Fibroblast of pulmonary artery (primary cell): ENCODE measurements around the gene PAOX.
"Not testable (repeated sequence)": the region's sequence is repeated elsewhere in the genome, so short reads cannot be mapped to it uniquely, and the experiment has no call there.

Experiments used
- DNase-seq: peaks from one replicate; pipeline ENCODE4 v3.0.0-alpha.2; 2010; ENCODE audit warnings: low read depth
- H3K4me3 ChIP-seq: replicated peaks from 2 replicates; pipeline ENCODE4 v1.5.1; 2011; ENCODE audit warnings: low read depth, mild to moderate bottlenecking, control low read depth, low read length, moderate library complexity
- CTCF ChIP-seq: IDR thresholded peaks from 2 replicates; pipeline ENCODE4 v1.5.1; 2011; ENCODE audit warnings: mild to moderate bottlenecking, control low read depth, low read length, inconsistent platforms; ENCODE audit errors: missing control alignments

The PAOX gene

GRCh38 chr10:133365461-133366129 is 13.5 kb upstream of the PAOX start:
- TF ChIP-seq CTCF: no peak
- no peak overlapping the region for H3K4me3 ChIP-seq
- no peak for DNase-seq

- DNase-seq: no peak
- TF ChIP-seq CTCF: no peak
- H3K4me3 ChIP-seq: no peak overlapping the region
These were observed 13.0 kb upstream of the PAOX start for GRCh38 chr10:133366130-133366478.

- TF ChIP-seq CTCF: no peak
- H3K4me3 ChIP-seq: no peak overlapping the region
- no peak for DNase-seq
These were observed 12.3 kb upstream of the PAOX start for GRCh38 chr10:133366751-133367150.

GRCh38 chr10:133367461-133367860 is 11.6 kb upstream of the PAOX start:
- not testable (repeated sequence) for DNase-seq, H3K4me3 ChIP-seq

GRCh38 chr10:133368153-133368552 is 10.9 kb upstream of the PAOX start:
- no peak for TF ChIP-seq CTCF
- no peak overlapping the region for H3K4me3 ChIP-seq
- no peak for DNase-seq

- no peak for DNase-seq
- no peak for TF ChIP-seq CTCF
- H3K4me3 ChIP-seq: no peak overlapping the region
These were observed 8.9 kb upstream of the PAOX start for GRCh38 chr10:133370030-133370786.

- DNase-seq: no peak
- TF ChIP-seq CTCF: no peak
- H3K4me3 ChIP-seq: peak overlapping the region; percentile 80
These were observed 6.6 kb upstream of the PAOX start for GRCh38 chr10:133372507-133372906.
